GM12892 (cell line): ENCODE results near the gene DBR1.

Experiments
- POLR2A ChIP-seq: IDR thresholded peaks from 2 replicates; pipeline ENCODE4 v1.6.1; 2011; ENCODE audit warnings: low read depth, low read length, control low read depth
- POLR2AphosphoS5 ChIP-seq: IDR thresholded peaks from 2 replicates; pipeline ENCODE4 v1.6.1; 2011; ENCODE audit warnings: low read depth, low read length, control low read depth
- TAF1 ChIP-seq: IDR thresholded peaks from 2 replicates; pipeline ENCODE4 v1.6.1; 2011; ENCODE audit warnings: low read depth, mild to moderate bottlenecking, control low read depth, low read length, borderline replicate concordance

DNA sequence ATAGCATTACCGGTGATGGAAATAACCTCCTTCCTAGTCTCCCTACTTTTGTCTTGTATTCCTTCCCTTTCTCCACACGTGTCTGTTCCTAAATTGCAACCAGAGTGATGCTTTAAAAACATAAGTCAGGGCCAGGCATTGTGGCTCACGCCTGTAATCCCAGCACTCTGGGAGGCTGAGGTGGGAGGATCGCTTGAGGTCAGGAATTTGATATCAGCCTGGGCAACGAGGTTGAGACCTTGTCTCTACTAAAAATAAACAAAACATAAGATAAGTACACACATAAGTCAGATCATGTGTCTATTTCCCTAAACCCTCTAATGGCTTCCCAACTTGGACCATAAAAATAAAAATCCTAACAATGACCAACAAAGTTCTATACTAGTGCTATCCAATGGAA, 30.8 kb upstream of the DBR1 start:
- no peak for TF ChIP-seq TAF1
- TF ChIP-seq POLR2A = no peak
- no peak for TF ChIP-seq POLR2AphosphoS5
